Activated CD4-positive, alpha-beta T cell treated with anti-CD3 and anti-CD28 coated beads, Interleukin-2, Interleukin-6, amounts not matched to agents 100 ng/mL and 50 ng/mL, durations not matched to agents 16 hours and 8 hours (primary cell): ENCODE data around the gene SPIRE1.
"Not testable (repeated sequence)": the region's sequence is repeated elsewhere in the genome, so short reads cannot be mapped to it uniquely, and the experiment has no call there.

Experiments used
- DNase-seq: peaks from one replicate; pipeline ENCODE4 v3.0.0-alpha.2; 2020

SPIRE1 gene

GRCh38 chr18:12481915-12482314, 176.0 kb downstream of the SPIRE1 start:
- DNase-seq = not testable (repeated sequence)

- DNase-seq = no peak
These were observed 177.9 kb downstream of the SPIRE1 start for GRCh38 chr18:12479982-12480381.

GRCh38 chr18:12479536-12479935, 178.4 kb downstream of the SPIRE1 start:
- no peak for DNase-seq

DNA sequence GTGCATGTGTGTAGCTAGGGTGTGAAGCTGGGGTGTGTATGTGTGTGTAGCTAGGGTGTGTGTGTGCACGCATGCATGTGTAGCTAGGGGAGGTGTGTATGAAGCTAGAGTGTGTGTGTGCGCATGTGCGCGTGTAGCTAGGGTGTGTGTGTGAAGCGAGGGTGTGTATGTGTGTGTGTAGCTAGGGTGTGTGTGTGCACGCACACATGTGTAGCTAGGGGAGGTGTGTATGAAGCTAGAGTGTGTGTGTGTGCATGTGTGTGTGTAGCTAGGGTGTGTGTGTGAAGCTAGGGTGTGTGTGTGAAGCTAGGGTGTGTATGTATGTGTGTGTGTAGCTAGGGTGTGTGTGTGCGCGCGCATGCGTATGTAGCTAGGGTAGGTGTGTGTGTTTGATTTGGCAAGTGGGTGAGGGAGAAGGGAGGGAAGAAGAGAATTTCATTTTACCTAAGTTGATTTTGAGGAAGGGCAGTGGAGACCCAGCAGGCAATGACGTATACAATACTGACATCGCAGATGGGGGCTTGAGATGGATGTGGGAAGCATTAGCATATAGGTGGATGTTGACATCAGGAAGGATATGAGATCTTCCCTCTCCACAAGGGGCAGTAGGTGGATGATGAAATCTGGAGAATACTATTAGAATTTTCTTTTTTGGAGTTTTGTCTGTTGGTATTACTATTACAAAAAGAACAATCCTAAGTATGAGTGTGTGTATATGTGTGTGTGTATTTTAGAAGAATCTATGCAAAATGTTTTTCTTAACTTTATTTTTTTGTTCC, 179.4 kb downstream of the SPIRE1 start:
- no peak for DNase-seq

DNA sequence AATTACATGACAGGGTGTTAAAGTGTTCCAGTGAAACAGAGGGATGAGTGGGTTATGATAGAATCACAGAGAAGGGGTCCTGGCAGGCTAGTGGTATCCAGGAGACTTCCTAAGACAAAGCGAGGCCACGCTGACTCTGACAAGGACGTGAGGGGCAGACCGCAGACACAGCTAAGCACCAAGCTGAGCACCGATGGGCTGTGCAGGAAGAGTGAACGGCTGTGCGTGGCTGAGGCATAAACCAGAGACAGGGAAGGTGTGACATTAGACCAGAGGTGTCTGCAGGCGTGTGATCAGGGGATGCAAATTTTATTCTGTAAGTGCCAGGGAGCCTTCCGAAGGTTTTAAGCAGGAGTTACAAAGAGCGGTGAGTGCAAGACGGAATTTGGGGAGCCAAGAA, 180.3 kb downstream of the SPIRE1 start:
- DNase-seq = no peak

- DNase-seq = no peak
These were observed 181.0 kb downstream of the SPIRE1 start for GRCh38 chr18:12476955-12477354.

- no peak for DNase-seq
These were observed 183.0 kb downstream of the SPIRE1 start for GRCh38 chr18:12474876-12475275.

- no peak for DNase-seq
These were observed 183.8 kb downstream of the SPIRE1 start for GRCh38 chr18:12474146-12474545.

- DNase-seq = no peak
These were observed 187.4 kb downstream of the SPIRE1 start for GRCh38 chr18:12470382-12471075.

- no peak for DNase-seq
These were observed 189.5 kb downstream of the SPIRE1 start for GRCh38 chr18:12468445-12468844.

DNA sequence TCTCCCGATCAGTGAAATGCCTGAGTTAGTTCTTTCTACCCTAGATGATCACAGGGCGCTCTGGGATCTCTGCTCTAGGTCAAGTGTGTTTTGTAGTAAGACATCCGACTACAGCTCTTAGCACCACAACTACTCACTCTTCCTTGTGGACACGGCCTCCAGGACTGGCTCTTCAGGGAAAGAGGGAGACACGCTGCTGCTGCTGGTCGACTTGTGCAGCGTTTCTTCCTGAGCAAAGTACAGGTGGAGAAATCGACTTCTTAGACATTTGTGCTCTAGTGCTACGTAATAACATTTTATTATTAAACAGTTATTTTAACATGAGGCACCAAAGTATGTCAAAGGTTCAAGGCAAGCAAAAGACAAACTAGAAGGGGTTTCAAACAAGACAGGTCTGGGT, 193.2 kb downstream of the SPIRE1 start:
- DNase-seq = no peak

DNA sequence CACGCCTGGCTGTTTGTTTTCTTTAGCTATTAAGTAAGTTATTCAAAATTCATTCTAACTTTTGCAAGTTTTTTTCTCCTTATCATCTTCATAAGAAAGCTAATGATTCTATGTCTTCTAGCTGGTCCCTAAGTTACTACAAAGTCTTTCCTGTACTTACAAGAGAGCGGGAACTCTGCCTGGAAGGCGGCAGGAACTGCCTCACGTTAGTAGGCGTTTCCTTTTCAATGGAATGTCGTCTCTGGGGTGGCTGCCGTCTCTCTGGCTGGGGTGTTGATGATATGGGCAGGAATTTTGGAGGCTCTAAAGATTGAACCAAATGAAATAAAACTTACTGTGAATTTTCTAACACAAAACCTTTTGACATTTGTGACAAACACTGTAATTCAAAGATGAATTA, 194.7 kb downstream of the SPIRE1 start:
- no peak for DNase-seq

GRCh38 chr18:12462242-12462641, 195.7 kb downstream of the SPIRE1 start:
- no peak for DNase-seq

GRCh38 chr18:12461326-12461725, 196.6 kb downstream of the SPIRE1 start:
- no peak for DNase-seq

GRCh38 chr18:12460874-12461273, 197.0 kb downstream of the SPIRE1 start:
- no peak for DNase-seq

DNA sequence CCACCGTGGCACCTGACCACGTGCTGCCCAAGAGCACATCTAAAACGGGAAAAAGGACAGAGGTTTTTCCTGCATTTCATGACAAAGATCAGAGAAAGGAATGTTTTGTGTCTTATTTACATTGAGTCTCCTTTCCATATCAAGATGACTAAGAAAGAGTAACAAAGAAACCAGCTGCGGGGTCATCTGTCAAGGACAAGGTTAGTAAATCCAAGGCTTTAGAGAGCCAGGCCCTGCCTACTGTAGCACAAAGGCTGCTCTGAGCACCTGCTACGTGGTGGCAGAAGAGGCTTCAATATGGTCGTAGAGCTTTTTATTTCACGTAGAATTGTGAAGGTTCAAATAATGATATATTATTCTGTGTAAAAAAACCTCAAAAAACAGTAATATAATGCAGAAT, 199.1 kb downstream of the SPIRE1 start:
- DNase-seq = no peak

DNA sequence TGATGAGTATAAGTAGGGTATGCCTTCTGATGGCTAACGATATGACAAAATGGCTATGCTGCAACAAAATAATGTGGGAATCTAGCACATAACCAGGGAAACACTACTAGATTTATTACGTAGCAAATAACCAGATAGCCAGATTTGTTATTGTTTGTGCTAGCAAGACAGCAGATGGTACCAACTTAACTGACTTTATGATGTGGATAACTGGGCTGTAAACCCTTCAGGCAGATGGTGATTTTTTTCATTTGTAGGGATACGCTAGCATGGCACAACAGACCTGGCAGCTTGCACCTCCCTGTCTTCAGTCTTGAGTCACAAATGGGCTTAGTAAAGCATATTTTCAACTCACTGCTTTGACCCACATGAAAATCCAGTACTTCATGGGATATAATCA, 201.5 kb downstream of the SPIRE1 start:
- no peak for DNase-seq

DNA sequence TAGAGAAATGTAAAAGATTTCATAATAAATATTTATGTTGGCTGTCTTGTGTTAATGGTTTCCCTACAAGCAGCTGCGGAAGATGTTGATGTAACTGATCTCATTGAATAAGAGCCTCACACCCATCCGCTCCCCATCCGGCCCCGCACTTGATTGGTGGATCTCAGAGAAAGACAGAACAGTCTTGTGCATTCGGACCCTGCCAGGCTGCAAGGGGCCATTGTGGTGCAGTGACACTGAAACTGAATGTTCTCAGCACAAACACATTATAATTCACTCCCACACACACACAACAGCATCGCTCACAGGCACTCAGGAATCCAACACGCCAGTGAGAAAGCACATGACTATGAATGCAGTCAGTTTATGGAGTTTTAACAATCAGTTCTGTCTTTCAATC, 202.4 kb downstream of the SPIRE1 start:
- DNase-seq = no peak

DNA sequence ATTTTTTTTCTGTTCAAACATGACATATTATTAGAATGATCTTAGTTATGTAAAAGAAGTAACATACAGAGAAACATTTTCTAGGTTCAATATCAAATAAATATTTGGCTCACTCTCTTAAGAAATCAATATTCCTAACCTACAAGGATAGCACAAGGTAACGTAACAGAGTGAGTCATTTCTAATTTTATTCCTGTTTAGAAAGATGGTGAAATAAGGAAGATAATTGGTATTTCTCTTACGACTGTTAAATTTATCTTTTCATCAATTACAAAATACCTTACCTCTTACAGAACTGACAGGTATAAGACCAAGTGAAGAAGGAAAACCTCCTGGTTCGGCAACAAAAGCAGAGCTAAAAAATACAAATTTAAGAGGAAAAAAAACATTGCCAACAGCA, 205.1 kb downstream of the SPIRE1 start:
- DNase-seq = no peak

DNA sequence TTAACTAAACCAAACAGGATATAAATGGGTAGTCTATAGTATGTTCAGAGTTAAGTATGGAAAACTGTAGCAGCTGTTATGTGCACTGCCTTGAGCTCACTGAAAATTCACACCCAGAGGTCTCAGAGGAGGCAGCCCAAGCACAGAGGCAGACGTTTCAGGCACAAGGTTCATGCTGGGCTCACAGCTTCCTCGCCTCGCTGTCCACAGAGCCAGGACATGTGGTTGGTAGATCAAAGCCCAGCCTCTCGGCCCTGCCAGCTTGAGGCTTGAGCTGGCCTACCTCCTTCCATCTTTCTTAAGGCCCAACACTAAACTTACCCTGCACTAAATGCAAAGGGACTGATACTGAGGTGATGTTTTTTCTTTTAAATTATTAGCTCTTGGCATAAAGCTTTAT, 206.5 kb downstream of the SPIRE1 start:
- DNase-seq = no peak

GRCh38 chr18:12449051-12449785, 208.7 kb downstream of the SPIRE1 start:
- no peak for DNase-seq

DNA sequence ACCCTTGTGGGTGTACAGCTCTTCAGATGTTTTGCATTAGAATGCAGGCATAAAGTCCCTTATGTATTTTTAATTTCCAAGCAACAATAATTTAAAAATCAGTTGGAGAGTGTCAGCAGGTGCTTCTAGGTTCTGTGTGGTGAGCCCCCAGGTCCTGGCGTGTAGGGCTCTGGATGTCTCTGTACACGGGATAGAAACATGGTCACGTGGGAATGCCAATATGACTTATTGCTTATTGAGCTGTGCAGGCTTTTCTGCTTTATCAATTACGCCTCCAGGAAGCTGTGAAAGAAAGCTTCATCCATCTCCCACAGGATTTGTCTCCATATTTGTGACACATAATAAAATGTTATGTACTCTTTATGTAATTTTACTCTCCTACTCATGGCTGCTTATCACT, 212.4 kb downstream of the SPIRE1 start:
- DNase-seq = no peak

DNA sequence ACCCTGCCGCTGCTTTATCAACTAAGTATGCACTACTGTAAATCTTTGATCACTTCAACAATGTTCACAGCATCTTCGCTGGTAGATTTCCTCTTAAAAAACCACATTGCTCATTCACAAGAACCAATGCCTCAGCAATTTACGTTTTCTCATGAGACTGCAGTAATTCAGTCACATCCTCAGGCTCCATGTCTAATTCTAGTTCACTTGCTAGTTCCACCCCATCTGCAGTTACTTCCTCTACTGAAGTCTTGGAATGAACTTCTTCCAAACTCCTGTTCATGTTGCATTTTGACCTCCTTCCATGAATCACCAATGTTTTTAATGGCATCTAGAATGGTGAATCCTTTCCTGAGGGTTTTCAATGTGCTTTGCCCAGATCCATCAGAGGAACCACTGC, 214.4 kb downstream of the SPIRE1 start:
- DNase-seq = no peak

GRCh38 chr18:12442946-12443345, 215.0 kb downstream of the SPIRE1 start:
- DNase-seq = no peak
